Heart left ventricle (tissue), 13 donors: Measurements from ENCODE around the gene SIRT6.

Experiments
- POLR2A ChIP-seq, 2 donors: fragments of 450-650 bp; IDR thresholded peaks; one replicate each; pipeline ENCODE4 v1.6.1; 2017; ENCODE audit warnings: antibody characterized with exemption in 2 of 2, mild to moderate bottlenecking in 2 of 2, moderate library complexity in 2 of 2
- TF ChIP-seq, protein P1 (sequence below), 12 donors: fragments of 200-600 bp; sonication (generic) in 4 of 12; IDR thresholded peaks; one replicate each; pipeline versions ENCODE4 v1.5.0 to v1.8.0; 2018 to 2022; ENCODE audit warnings: antibody characterized with exemption in 12 of 12, mild to moderate bottlenecking in 5 of 12
- donor health status: ischemic (EF 13 %, LVEDD 7.1; RV severe dilation, severe dysfunction).
- donor health status: DM: no; HTN: yes; CAD: no.
- donor health status: DM: no; HTN: no; CAD: no.
- donor health status: ischemic (EF 25% LVEDD 6.9; RV normal size, moderate dysfunction).
- donor health status: ischemic (EF 25% LVEDD 5.7; RV mildly dilated, moderate dysfunction).
- donor health status: ischemic (EF 35%, LVEDD 5.7; RV mildly dilated, moderate dysfunction).
- donor health status: nonischemic (EF 11% LVEDD 7.7; RV severe dilation, severe dysfunction).
- donor health status: DM: yes; HTN: yes; CAD: no.
- donor health status: PGD.
- donor health status: ischemic (EF 29% LVEDD 5.4; RV normal size, mild dysfunction).
- donor health status: nonischemic (EF 23%, LVEDD 6.1; RV moderate dilation, normal function).

- TF ChIP-seq, protein P1, sequence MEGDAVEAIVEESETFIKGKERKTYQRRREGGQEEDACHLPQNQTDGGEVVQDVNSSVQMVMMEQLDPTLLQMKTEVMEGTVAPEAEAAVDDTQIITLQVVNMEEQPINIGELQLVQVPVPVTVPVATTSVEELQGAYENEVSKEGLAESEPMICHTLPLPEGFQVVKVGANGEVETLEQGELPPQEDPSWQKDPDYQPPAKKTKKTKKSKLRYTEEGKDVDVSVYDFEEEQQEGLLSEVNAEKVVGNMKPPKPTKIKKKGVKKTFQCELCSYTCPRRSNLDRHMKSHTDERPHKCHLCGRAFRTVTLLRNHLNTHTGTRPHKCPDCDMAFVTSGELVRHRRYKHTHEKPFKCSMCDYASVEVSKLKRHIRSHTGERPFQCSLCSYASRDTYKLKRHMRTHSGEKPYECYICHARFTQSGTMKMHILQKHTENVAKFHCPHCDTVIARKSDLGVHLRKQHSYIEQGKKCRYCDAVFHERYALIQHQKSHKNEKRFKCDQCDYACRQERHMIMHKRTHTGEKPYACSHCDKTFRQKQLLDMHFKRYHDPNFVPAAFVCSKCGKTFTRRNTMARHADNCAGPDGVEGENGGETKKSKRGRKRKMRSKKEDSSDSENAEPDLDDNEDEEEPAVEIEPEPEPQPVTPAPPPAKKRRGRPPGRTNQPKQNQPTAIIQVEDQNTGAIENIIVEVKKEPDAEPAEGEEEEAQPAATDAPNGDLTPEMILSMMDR (IDR thresholded peaks at IDR 0.05): no peak
- TF ChIP-seq POLR2A (IDR thresholded peaks at IDR 0.05): no peak
Observed at GRCh38 chr19:4215807-4216206, 33.4 kb upstream of the SIRT6 start.
